ENCODE measurements around the gene ADTRP. TPM values are rescaled to one million over a fixed set of nuclear protein-coding genes. Genes with fewer than 3 reads are reported as not detected.
"Not testable (repeated sequence)": the region's sequence is repeated elsewhere in the genome, so short reads cannot be mapped to it uniquely, and the experiment has no call there.

ADTRP gene
- total and polyA plus RNA-seq, 8 donors: 0.65 to 11.4 (median 1.4) TPM

- no peaks in the 10 kb centered on the region for H3K36me3 ChIP-seq
- intact Hi-C loops (cut with DNase I): no loop called here
- ATAC-seq (no peak), DNase-seq (no peak)
- no peaks in the 10 kb centered on the region for H3K27me3 ChIP-seq
- H3K27ac ChIP-seq: no peak overlapping the region
- no peak overlapping the region for H3K4me3 ChIP-seq
- peaks cover 0 to 7% of the 10 kb centered on the region in 2 donors for H3K9me3 ChIP-seq
- TF ChIP-seq, protein P1, sequence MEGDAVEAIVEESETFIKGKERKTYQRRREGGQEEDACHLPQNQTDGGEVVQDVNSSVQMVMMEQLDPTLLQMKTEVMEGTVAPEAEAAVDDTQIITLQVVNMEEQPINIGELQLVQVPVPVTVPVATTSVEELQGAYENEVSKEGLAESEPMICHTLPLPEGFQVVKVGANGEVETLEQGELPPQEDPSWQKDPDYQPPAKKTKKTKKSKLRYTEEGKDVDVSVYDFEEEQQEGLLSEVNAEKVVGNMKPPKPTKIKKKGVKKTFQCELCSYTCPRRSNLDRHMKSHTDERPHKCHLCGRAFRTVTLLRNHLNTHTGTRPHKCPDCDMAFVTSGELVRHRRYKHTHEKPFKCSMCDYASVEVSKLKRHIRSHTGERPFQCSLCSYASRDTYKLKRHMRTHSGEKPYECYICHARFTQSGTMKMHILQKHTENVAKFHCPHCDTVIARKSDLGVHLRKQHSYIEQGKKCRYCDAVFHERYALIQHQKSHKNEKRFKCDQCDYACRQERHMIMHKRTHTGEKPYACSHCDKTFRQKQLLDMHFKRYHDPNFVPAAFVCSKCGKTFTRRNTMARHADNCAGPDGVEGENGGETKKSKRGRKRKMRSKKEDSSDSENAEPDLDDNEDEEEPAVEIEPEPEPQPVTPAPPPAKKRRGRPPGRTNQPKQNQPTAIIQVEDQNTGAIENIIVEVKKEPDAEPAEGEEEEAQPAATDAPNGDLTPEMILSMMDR (IDR thresholded peaks at IDR 0.05): no peak
- peaks cover 0 to 5% of the 10 kb centered on the region in 2 donors for H3K4me1 ChIP-seq
Measured at GRCh38 chr6:11684901-11685480, 93.6 kb downstream of the ADTRP start.

DNA sequence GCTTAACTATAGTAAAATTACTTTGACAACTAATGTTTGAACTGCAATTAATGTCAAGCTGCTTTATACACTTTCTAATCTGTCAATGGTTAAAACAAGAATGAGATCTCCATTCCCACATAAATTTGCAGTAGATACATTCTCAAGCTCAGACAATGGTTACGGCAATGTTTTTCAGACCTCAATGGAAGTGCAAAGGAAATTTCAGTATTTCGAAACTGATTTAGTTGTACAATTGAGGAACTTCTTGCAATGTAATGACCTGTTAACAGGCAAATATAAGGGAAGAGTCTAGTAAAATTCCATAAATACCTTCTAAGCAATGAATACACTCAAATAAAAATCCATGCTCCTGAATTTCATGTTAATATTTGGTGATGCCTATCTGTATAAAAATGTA lies 94.7 kb downstream of the ADTRP start:
- DNase-seq (no peak), ATAC-seq (no peak)

GRCh38 chr6:11682561-11682975 lies 96.0 kb downstream of the ADTRP start:
- DNase-seq: no peak
- Histone ChIP-seq H3K4me1 (peaks cover 0 to 5% of the 10 kb centered on the region in 2 donors), H3K36me3 (no peaks in the 10 kb centered on the region), H3K27me3 (no peaks in the 10 kb centered on the region), H3K9me3 (peaks cover 0 to 9% of the 10 kb centered on the region in 2 donors), H3K27ac (no peak overlapping the region), H3K4me3 (no peak overlapping the region)
- TF ChIP-seq, protein P1 (IDR thresholded peaks at IDR 0.05): no peak
- no peak for ATAC-seq
- intact Hi-C loops (cut with DNase I): no loop called here

More for the DNA sequence above, 94.7 kb downstream of the ADTRP start:
- TF ChIP-seq, protein P1 (IDR thresholded peaks at IDR 0.05): no peak
- Histone ChIP-seq H3K4me3 (no peak overlapping the region), H3K27me3 (no peaks in the 10 kb centered on the region), H3K36me3 (no peaks in the 10 kb centered on the region), H3K9me3 (peaks cover 0 to 9% of the 10 kb centered on the region in 2 donors), H3K27ac (no peak overlapping the region), H3K4me1 (peaks cover 0 to 5% of the 10 kb centered on the region in 2 donors)
- intact Hi-C loops (cut with DNase I): no loop called here

GRCh38 chr6:11681770-11682169 lies 96.8 kb downstream of the ADTRP start:
- Histone ChIP-seq H3K9me3 (peaks cover 2 to 9% of the 10 kb centered on the region in 2 donors), H3K27ac (no peak overlapping the region), H3K4me3 (no peak overlapping the region), H3K36me3 (no peaks in the 10 kb centered on the region), H3K4me1 (peaks cover 0 to 5% of the 10 kb centered on the region in 2 donors), H3K27me3 (no peaks in the 10 kb centered on the region)
- intact Hi-C loops (cut with DNase I): no loop called here
- ATAC-seq (no peak), DNase-seq (no peak)
- TF ChIP-seq, protein P1 (IDR thresholded peaks at IDR 0.05): no peak

- ATAC-seq (no peak), DNase-seq (no peak)
- Histone ChIP-seq H3K27ac (no peak overlapping the region), H3K9me3 (peaks cover 4 to 9% of the 10 kb centered on the region in 2 donors), H3K4me3 (no peak overlapping the region), H3K27me3 (no peaks in the 10 kb centered on the region), H3K36me3 (no peaks in the 10 kb centered on the region), H3K4me1 (peaks cover 0 to 5% of the 10 kb centered on the region in 2 donors)
- TF ChIP-seq, protein P1 (IDR thresholded peaks at IDR 0.05): no peak
- intact Hi-C loops (cut with DNase I): no loop called here
Measured at GRCh38 chr6:11681357-11681756, 97.2 kb downstream of the ADTRP start.

DNA sequence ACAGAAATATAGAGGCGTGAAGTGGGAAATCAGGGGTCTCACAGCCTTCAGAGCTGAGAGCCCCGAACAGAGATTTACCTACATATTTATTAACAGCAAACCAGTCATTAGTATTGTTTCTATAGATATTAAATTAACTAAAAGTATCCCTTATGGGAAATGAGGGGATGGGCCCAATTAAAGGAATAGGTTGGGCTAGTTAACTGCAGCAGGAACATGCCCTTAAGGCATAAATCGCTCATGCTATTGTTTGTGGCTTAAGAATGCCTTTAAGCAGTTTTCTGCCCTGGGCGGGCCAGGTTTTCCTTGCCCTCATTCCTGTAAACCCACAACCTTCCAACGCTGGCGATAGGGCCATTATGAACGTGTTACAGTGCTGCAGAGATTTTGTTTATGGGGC lies 98.1 kb downstream of the ADTRP start:
- ATAC-seq, H3K27ac ChIP-seq: not testable (repeated sequence)

More for the DNA sequence above, 98.1 kb downstream of the ADTRP start:
- H3K27me3 ChIP-seq; H3K4me3 ChIP-seq; intact Hi-C loops (cut with DNase I); DNase-seq; H3K36me3 ChIP-seq; H3K4me1 ChIP-seq; H3K9me3 ChIP-seq: not testable (repeated sequence)
